Measurements from ENCODE around the gene RABAC1. TPM values are rescaled to one million over a fixed set of nuclear protein-coding genes. Genes with fewer than 3 reads are reported as not detected.
"Not testable (repeated sequence)": the region's sequence is repeated elsewhere in the genome, so short reads cannot be mapped to it uniquely, and the experiment has no call there.

RABAC1 gene
- total RNA-seq, 2 donors from 2014 or later: 37.6 to 54.7 TPM

GRCh38 chr19:41923045-41923788 is 35.9 kb downstream of the RABAC1 start:
- Mint-ChIP-seq H3K27ac (peak overlapping the region; percentile 45), H3K36me3 (ENCODE audit: low read depth) (no peaks in the 10 kb centered on the region), H3K4me1 (peaks cover 10% of the 10 kb centered on the region), H3K4me3 (no peak overlapping the region), H3K27me3 (peaks cover 12% of the 10 kb centered on the region), H3K9me3 (no peaks in the 10 kb centered on the region)
- no peak for ATAC-seq (replicated peaks)

GRCh38 chr19:41922585-41922984 is 36.5 kb downstream of the RABAC1 start:
- H3K27ac Mint-ChIP-seq: no peak overlapping the region
- H3K4me3 Mint-ChIP-seq: no peak overlapping the region
- no peak for ATAC-seq (replicated peaks)
- H3K9me3 Mint-ChIP-seq: no peaks in the 10 kb centered on the region
- peaks cover 10% of the 10 kb centered on the region for H3K4me1 Mint-ChIP-seq
- no peaks in the 10 kb centered on the region for H3K36me3 Mint-ChIP-seq (ENCODE audit: low read depth)
- H3K27me3 Mint-ChIP-seq: peaks cover 12% of the 10 kb centered on the region

GRCh38 chr19:41921577-41922576 is 37.2 kb downstream of the RABAC1 start:
- Mint-ChIP-seq H3K9me3 (no peaks in the 10 kb centered on the region), H3K27ac (no peak overlapping the region), H3K36me3 (ENCODE audit: low read depth) (no peaks in the 10 kb centered on the region), H3K27me3 (peaks cover 12% of the 10 kb centered on the region), H3K4me1 (peaks cover 10% of the 10 kb centered on the region), H3K4me3 (no peak overlapping the region)
- no peak for ATAC-seq (replicated peaks)

GRCh38 chr19:41920882-41921576 is 38.1 kb downstream of the RABAC1 start:
- H3K4me3 Mint-ChIP-seq: no peak overlapping the region
- no peaks in the 10 kb centered on the region for H3K9me3 Mint-ChIP-seq
- peaks cover 12% of the 10 kb centered on the region for H3K27me3 Mint-ChIP-seq
- H3K36me3 Mint-ChIP-seq (ENCODE audit: low read depth): no peaks in the 10 kb centered on the region
- H3K27ac Mint-ChIP-seq: no peak overlapping the region
- no peak for ATAC-seq (replicated peaks)
- H3K4me1 Mint-ChIP-seq: peaks cover 10% of the 10 kb centered on the region

GRCh38 chr19:41919948-41920712 is 39.0 kb downstream of the RABAC1 start:
- no peaks in the 10 kb centered on the region for H3K36me3 Mint-ChIP-seq (ENCODE audit: low read depth)
- no peak for ATAC-seq (replicated peaks)
- peaks cover 12% of the 10 kb centered on the region for H3K27me3 Mint-ChIP-seq
- H3K9me3 Mint-ChIP-seq: no peaks in the 10 kb centered on the region
- no peak overlapping the region for H3K4me3 Mint-ChIP-seq
- peaks cover 10% of the 10 kb centered on the region for H3K4me1 Mint-ChIP-seq
- H3K27ac Mint-ChIP-seq: no peak overlapping the region

GRCh38 chr19:41918653-41919244 is 40.4 kb downstream of the RABAC1 start:
- H3K4me3 Mint-ChIP-seq: no peak overlapping the region
- H3K27me3 Mint-ChIP-seq: peaks cover 20% of the 10 kb centered on the region
- peaks cover 14% of the 10 kb centered on the region for H3K4me1 Mint-ChIP-seq
- no peak overlapping the region for H3K27ac Mint-ChIP-seq
- no peak for ATAC-seq (replicated peaks)
- no peaks in the 10 kb centered on the region for H3K36me3 Mint-ChIP-seq (ENCODE audit: low read depth)
- H3K9me3 Mint-ChIP-seq: no peaks in the 10 kb centered on the region

- no peak overlapping the region for H3K4me3 Mint-ChIP-seq
- no peaks in the 10 kb centered on the region for H3K36me3 Mint-ChIP-seq (ENCODE audit: low read depth)
- peaks cover 9% of the 10 kb centered on the region for H3K4me1 Mint-ChIP-seq
- peaks cover 21% of the 10 kb centered on the region for H3K27me3 Mint-ChIP-seq
- H3K9me3 Mint-ChIP-seq: no peaks in the 10 kb centered on the region
- H3K27ac Mint-ChIP-seq: no peak overlapping the region
- ATAC-seq (replicated peaks): no peak
Observed at GRCh38 chr19:41918095-41918494, 41.0 kb downstream of the RABAC1 start.

- Mint-ChIP-seq H3K9me3 (no peaks in the 10 kb centered on the region), H3K4me3 (no peak overlapping the region), H3K27ac (no peak overlapping the region), H3K36me3 (ENCODE audit: low read depth) (no peaks in the 10 kb centered on the region), H3K27me3 (peaks cover 20% of the 10 kb centered on the region), H3K4me1 (peaks cover 8% of the 10 kb centered on the region)
- ATAC-seq (replicated peaks): no peak
Observed at GRCh38 chr19:41917676-41918075, 41.4 kb downstream of the RABAC1 start.

GRCh38 chr19:41915776-41916414 is 43.2 kb downstream of the RABAC1 start:
- H3K4me1 Mint-ChIP-seq: peaks cover 8% of the 10 kb centered on the region
- H3K9me3 Mint-ChIP-seq: no peaks in the 10 kb centered on the region
- ATAC-seq (replicated peaks): peak; percentile 8
- peaks cover 27% of the 10 kb centered on the region for H3K27me3 Mint-ChIP-seq
- peaks cover 11% of the 10 kb centered on the region for H3K36me3 Mint-ChIP-seq (ENCODE audit: low read depth)
- H3K27ac Mint-ChIP-seq: no peak overlapping the region
- H3K4me3 Mint-ChIP-seq: no peak overlapping the region

GRCh38 chr19:41915021-41915775 is 43.9 kb downstream of the RABAC1 start:
- Mint-ChIP-seq H3K36me3 (ENCODE audit: low read depth) (peaks cover 15% of the 10 kb centered on the region), H3K27ac (no peak overlapping the region), H3K4me3 (no peak overlapping the region), H3K27me3 (peaks cover 27% of the 10 kb centered on the region), H3K9me3 (no peaks in the 10 kb centered on the region), H3K4me1 (peaks cover 12% of the 10 kb centered on the region)
- ATAC-seq (replicated peaks): no peak

GRCh38 chr19:41914424-41914834 is 44.7 kb downstream of the RABAC1 start:
- H3K36me3 Mint-ChIP-seq (ENCODE audit: low read depth): peaks cover 15% of the 10 kb centered on the region
- H3K27ac Mint-ChIP-seq; H3K4me3 Mint-ChIP-seq; ATAC-seq (replicated peaks); H3K9me3 Mint-ChIP-seq: not testable (repeated sequence)
- H3K4me1 Mint-ChIP-seq: peaks cover 12% of the 10 kb centered on the region
- H3K27me3 Mint-ChIP-seq: peaks cover 27% of the 10 kb centered on the region

- Mint-ChIP-seq H3K9me3 (no peaks in the 10 kb centered on the region), H3K4me1 (peaks cover 12% of the 10 kb centered on the region), H3K27ac (no peak overlapping the region), H3K36me3 (ENCODE audit: low read depth) (peaks cover 15% of the 10 kb centered on the region), H3K4me3 (no peak overlapping the region), H3K27me3 (peaks cover 27% of the 10 kb centered on the region)
- ATAC-seq (replicated peaks): no peak
Observed at GRCh38 chr19:41913538-41914423, 45.3 kb downstream of the RABAC1 start.

Data from activated T-helper 17 cell treated with anti-CD3 and anti-CD28 coated beads, Interleukin-2, amount 50 U/mL, for 72 hours (primary cell).